ENCODE data around the gene NPEPPS.

Gene NPEPPS

DNA sequence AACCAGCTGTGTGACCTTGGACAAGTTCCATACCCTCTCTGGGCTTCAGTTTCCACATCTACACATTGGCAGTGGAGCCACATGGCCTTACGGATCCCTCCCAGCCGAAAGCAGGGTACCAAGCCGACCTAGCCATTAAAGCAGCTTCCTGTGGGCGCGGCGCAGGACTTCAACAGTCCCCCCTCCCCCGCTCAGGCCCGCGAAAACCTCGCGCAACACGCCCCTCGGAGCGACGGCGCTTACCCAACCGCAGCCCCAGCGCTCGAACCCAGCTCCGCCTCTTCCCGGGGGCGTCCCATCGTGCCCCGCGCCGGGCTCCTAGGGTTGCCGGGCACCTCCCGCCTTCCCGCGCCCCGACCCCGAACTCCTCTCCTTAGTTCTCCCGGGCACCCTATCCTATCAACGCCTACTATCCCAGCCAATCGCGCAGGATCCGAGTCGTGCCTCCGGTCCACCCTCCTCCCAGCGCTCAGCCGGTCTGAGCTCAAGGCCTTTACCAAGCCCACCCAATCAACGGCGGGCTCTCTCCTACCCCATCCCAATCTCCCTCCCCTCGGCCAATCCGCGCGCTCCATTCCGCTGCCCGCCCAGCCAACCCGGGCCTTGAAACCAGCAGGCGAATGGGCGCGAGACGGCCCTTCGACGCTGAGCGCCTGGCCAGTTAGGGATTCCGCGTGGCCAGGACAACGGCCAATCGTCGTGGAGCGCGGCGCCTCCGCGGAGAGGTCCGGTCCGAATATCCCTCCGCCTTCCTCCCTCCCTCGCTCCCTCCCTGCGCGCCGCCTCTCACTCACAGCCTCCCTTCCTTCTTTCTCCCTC is 118.5 kb downstream of the NPEPPS start, which contains the start of gene KPNB1 (continued):
- TF ChIP-seq KLF16 (tag by site-specific recombination; IDR thresholded peaks at IDR 0.05) (peak; percentile 99), ZNF529 (tag by site-specific recombination; IDR thresholded peaks at IDR 0.05; ENCODE audit: insufficient replicate concordance) (no peak), ZNF302 (tag by site-specific recombination; IDR thresholded peaks at IDR 0.05; ENCODE audit: low read depth) (no peak), GLI2 (tag by site-specific recombination; IDR thresholded peaks at IDR 0.05; ENCODE audit: borderline replicate concordance, low read depth) (no peak), ZBTB8A (tag by site-specific recombination; IDR thresholded peaks at IDR 0.05) (peak; percentile 100), ZNF133 (tag by site-specific recombination; IDR thresholded peaks at IDR 0.05) (no peak), ZSCAN30 (tag by site-specific recombination; IDR thresholded peaks at IDR 0.05) (peak; percentile 77; the same call in 1 of the 2 replicates), ZBTB21 (tag by site-specific recombination; IDR thresholded peaks at IDR 0.05) (peak; percentile 77), ZNF416 (tag by site-specific recombination; IDR thresholded peaks at IDR 0.05) (no peak), ZNF24 (tag by site-specific recombination; IDR thresholded peaks at IDR 0.05) (peak; percentile 88), WT1 (tag by site-specific recombination; IDR thresholded peaks at IDR 0.05) (peak; percentile 90), ZIC2 (tag by site-specific recombination; IDR thresholded peaks at IDR 0.05) (peak; percentile 79), ZNF426 (tag by site-specific recombination; IDR thresholded peaks at IDR 0.05) (no peak), ZNF654 (tag by site-specific recombination; IDR thresholded peaks at IDR 0.05; ENCODE audit: low read depth) (no peak), MYNN (tag by site-specific recombination; IDR thresholded peaks at IDR 0.05; ENCODE audit: borderline replicate concordance) (peak; percentile 20; the same call in 1 of the 2 replicates), REPIN1 (tag by site-specific recombination; IDR thresholded peaks at IDR 0.05; ENCODE audit: low read depth) (peak; percentile 65; the same call in 1 of the 2 replicates), ZNF266 (tag by site-specific recombination; IDR thresholded peaks at IDR 0.05; ENCODE audit: low read depth) (no peak), GLI4 (tag by site-specific recombination; IDR thresholded peaks at IDR 0.05) (peak; percentile 97), ZNF548 (tag by site-specific recombination; IDR thresholded peaks at IDR 0.05) (no peak), ZNF701 (tag by site-specific recombination; IDR thresholded peaks at IDR 0.05) (peak; percentile 99), ZNF473 (tag by site-specific recombination; IDR thresholded peaks at IDR 0.05) (no peak), ZNF324 (tag by site-specific recombination; IDR thresholded peaks at IDR 0.05) (peak; percentile 98), GFI1B (tag by site-specific recombination; IDR thresholded peaks at IDR 0.05) (0 out of 2 replicates have a peak, but pooled peaks have one; percentile 24), ZNF837 (tag by site-specific recombination; IDR thresholded peaks at IDR 0.05) (no peak), ZNF600 (tag by site-specific recombination; IDR thresholded peaks at IDR 0.05) (peak; percentile 32), KLF10 (tag by site-specific recombination; IDR thresholded peaks at IDR 0.05) (peak; percentile 97)
- TF ChIP-seq, protein P1, sequence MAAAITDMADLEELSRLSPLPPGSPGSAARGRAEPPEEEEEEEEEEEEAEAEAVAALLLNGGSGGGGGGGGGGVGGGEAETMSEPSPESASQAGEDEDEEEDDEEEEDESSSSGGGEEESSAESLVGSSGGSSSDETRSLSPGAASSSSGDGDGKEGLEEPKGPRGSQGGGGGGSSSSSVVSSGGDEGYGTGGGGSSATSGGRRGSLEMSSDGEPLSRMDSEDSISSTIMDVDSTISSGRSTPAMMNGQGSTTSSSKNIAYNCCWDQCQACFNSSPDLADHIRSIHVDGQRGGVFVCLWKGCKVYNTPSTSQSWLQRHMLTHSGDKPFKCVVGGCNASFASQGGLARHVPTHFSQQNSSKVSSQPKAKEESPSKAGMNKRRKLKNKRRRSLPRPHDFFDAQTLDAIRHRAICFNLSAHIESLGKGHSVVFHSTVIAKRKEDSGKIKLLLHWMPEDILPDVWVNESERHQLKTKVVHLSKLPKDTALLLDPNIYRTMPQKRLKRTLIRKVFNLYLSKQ (tag by site-specific recombination; IDR thresholded peaks at IDR 0.05; ENCODE audit: borderline replicate concordance): no peak
- TF ChIP-seq, protein P2, sequence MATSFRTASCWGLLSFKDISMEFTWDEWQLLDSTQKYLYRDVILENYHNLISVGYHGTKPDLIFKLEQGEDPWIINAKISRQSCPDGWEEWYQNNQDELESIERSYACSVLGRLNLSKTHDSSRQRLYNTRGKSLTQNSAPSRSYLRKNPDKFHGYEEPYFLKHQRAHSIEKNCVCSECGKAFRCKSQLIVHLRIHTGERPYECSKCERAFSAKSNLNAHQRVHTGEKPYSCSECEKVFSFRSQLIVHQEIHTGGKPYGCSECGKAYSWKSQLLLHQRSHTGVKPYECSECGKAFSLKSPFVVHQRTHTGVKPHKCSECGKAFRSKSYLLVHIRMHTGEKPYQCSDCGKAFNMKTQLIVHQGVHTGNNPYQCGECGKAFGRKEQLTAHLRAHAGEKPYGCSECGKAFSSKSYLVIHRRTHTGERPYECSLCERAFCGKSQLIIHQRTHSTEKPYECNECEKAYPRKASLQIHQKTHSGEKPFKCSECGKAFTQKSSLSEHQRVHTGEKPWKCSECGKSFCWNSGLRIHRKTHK (tag by site-specific recombination; IDR thresholded peaks at IDR 0.05): no peak
- TF ChIP-seq, protein P3, sequence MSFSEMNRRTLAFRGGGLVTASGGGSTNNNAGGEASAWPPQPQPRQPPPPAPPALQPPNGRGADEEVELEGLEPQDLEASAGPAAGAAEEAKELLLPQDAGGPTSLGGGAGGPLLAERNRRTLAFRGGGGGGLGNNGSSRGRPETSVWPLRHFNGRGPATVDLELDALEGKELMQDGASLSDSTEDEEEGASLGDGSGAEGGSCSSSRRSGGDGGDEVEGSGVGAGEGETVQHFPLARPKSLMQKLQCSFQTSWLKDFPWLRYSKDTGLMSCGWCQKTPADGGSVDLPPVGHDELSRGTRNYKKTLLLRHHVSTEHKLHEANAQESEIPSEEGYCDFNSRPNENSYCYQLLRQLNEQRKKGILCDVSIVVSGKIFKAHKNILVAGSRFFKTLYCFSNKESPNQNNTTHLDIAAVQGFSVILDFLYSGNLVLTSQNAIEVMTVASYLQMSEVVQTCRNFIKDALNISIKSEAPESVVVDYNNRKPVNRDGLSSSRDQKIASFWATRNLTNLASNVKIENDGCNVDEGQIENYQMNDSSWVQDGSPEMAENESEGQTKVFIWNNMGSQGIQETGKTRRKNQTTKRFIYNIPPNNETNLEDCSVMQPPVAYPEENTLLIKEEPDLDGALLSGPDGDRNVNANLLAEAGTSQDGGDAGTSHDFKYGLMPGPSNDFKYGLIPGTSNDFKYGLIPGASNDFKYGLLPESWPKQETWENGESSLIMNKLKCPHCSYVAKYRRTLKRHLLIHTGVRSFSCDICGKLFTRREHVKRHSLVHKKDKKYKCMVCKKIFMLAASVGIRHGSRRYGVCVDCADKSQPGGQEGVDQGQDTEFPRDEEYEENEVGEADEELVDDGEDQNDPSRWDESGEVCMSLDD (tag by site-specific recombination; IDR thresholded peaks at IDR 0.05): peak; percentile 79
- TF ChIP-seq, protein P4, sequence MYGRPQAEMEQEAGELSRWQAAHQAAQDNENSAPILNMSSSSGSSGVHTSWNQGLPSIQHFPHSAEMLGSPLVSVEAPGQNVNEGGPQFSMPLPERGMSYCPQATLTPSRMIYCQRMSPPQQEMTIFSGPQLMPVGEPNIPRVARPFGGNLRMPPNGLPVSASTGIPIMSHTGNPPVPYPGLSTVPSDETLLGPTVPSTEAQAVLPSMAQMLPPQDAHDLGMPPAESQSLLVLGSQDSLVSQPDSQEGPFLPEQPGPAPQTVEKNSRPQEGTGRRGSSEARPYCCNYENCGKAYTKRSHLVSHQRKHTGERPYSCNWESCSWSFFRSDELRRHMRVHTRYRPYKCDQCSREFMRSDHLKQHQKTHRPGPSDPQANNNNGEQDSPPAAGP (tag by site-specific recombination; IDR thresholded peaks at IDR 0.05): peak; percentile 99
- TF ChIP-seq, protein P5, sequence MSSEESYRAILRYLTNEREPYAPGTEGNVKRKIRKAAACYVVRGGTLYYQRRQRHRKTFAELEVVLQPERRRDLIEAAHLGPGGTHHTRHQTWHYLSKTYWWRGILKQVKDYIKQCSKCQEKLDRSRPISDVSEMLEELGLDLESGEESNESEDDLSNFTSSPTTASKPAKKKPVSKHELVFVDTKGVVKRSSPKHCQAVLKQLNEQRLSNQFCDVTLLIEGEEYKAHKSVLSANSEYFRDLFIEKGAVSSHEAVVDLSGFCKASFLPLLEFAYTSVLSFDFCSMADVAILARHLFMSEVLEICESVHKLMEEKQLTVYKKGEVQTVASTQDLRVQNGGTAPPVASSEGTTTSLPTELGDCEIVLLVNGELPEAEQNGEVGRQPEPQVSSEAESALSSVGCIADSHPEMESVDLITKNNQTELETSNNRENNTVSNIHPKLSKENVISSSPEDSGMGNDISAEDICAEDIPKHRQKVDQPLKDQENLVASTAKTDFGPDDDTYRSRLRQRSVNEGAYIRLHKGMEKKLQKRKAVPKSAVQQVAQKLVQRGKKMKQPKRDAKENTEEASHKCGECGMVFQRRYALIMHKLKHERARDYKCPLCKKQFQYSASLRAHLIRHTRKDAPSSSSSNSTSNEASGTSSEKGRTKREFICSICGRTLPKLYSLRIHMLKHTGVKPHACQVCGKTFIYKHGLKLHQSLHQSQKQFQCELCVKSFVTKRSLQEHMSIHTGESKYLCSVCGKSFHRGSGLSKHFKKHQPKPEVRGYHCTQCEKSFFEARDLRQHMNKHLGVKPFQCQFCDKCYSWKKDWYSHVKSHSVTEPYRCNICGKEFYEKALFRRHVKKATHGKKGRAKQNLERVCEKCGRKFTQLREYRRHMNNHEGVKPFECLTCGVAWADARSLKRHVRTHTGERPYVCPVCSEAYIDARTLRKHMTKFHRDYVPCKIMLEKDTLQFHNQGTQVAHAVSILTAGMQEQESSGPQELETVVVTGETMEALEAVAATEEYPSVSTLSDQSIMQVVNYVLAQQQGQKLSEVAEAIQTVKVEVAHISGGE (tag by site-specific recombination; conservative IDR thresholded peaks at IDR 0.05; ENCODE audit: low read depth): peak; percentile 95

All from HEK293 (cell line).